GM19239 (cell line): ENCODE measurements around the gene LY6G6C.

Source experiments
- DNase-seq: peaks from one replicate; pipeline ENCODE4 v3.0.0; 2011; ENCODE audit warnings: low spot score; ENCODE audit not compliant: insufficient read length
- FAIRE-seq: peaks from 2 replicates; lab custom pipeline; 2011; peaks lifted over from hg19 to GRCh38; lab: Jason Lieb, UNC

LY6G6C gene

GRCh38 chr6:31721351-31722020, at the start of gene LY6G6C:
LY6G6C (minus strand) TSS chr6:31721746; CDS start chr6:31721679, 67 bp downstream.
- DNase-seq (no peak), FAIRE-seq (no peak)

DNA sequence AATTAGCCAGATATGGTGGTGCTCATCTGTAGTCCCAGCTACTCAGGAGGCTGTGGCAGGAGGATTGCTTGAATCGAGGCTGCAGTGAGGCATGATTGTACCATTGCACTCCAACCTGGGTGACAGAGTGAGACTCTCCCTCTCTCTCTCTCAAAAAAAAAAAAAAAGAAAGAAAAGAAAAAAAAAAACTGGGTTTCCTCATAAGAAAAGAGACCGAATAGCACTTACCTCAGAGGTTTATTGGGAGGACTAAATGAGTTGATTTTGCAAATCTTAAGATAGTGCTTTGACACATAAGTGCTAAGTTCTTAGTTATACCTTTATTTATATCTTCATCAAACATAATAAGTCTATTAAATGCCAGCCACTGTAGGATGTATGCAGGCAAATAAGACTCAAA, 49.3 kb upstream of the LY6G6C start:
- no peak for DNase-seq
- FAIRE-seq: no peak

- DNase-seq: peak; percentile 85
These were observed 48.3 kb upstream of the LY6G6C start for GRCh38 chr6:31769684-31770371.

GRCh38 chr6:31768363-31769257, 47.1 kb upstream of the LY6G6C start:
- no peak for FAIRE-seq
- DNase-seq: no peak

More at GRCh38 chr6:31769684-31770371, 48.3 kb upstream of the LY6G6C start:
- FAIRE-seq: peak; percentile 62

- FAIRE-seq (no peak), DNase-seq (no peak)
These were observed 45.6 kb upstream of the LY6G6C start for GRCh38 chr6:31767096-31767645.

DNA sequence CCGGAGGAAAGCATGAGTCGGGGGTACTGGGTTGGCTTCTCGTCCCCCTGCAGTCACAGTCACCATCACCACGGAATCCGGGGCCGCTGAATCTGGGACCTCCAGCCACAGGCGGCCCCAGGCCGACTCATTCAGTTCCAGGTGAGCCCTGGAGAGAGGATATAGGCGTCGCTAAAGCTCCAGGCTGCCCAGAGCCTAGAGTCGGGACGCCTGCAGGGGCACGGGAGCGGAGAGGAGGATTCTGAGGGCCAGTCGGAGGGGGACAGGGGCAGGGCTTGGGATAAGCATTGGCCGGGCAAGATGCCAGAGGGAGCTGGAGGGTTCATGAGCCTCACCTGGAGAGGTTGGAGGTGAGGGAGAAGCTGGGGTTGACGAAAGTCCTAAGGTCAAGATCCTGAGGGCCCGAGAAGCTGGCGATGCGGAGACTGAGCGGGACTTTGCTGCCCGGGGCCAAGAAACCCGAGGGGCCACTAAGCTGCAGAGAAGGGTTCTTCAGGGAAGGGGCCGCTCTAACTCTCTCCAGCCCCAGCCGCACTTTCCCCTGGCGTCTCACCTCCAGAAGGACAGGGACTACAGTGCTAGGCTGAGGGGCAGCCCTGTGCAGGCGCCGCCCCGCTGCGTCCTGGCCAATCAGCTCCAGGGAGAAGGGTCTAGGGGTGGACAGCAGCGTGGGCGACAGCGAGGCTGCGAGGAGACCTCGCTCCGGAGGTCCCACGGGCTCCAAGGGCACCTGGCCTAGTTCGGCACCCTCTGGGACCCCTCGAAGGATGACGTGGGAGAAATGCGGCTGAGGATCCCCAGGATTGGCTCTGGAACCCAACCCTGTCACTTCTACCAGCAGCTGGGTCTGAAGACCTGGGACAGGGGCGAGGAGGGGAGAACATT, 44.6 kb upstream of the LY6G6C start:
- DNase-seq: no peak
- FAIRE-seq: no peak

GRCh38 chr6:31765559-31765909, 44.0 kb upstream of the LY6G6C start:
- no peak for FAIRE-seq
- no peak for DNase-seq

GRCh38 chr6:31764198-31764597, 42.7 kb upstream of the LY6G6C start:
- FAIRE-seq (no peak), DNase-seq (no peak)

- DNase-seq: no peak
- no peak for FAIRE-seq
These were observed 42.0 kb upstream of the LY6G6C start for GRCh38 chr6:31763619-31763940.

- FAIRE-seq (no peak), DNase-seq (no peak)
These were observed 41.5 kb upstream of the LY6G6C start for GRCh38 chr6:31762878-31763618.

- DNase-seq (no peak), FAIRE-seq (no peak)
These were observed 40.8 kb upstream of the LY6G6C start, which contains the start of gene SAPCD1 for GRCh38 chr6:31762356-31762755. SAPCD1 (plus strand) TSS chr6:31762656; CDS start chr6:31763055, 399 bp downstream.

GRCh38 chr6:31761343-31761742, 39.8 kb upstream of the LY6G6C start:
- no peak for FAIRE-seq
- DNase-seq: no peak

DNA sequence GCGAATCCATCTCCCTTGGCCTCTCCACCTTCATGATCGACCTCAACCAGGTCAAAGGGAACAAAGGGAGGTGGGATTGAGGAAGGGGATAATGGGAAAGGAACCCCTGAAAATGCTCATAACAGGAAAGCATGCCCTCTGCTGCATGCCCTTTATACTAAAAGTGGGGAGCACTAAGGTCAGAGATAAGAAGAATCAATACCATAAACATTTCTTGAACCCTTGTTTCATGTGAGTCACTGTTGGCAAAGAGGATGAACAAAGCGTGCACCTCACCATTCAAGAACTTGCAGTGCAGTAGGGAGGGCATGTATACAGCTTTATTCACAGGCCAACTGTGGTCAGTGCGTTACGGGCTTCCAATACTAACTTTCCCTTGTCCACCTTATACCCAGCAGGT, 39.2 kb upstream of the LY6G6C start:
- no peak for FAIRE-seq
- DNase-seq: no peak

- DNase-seq: no peak
- no peak for FAIRE-seq
These were observed 36.7 kb upstream of the LY6G6C start for GRCh38 chr6:31758281-31758680.

DNA sequence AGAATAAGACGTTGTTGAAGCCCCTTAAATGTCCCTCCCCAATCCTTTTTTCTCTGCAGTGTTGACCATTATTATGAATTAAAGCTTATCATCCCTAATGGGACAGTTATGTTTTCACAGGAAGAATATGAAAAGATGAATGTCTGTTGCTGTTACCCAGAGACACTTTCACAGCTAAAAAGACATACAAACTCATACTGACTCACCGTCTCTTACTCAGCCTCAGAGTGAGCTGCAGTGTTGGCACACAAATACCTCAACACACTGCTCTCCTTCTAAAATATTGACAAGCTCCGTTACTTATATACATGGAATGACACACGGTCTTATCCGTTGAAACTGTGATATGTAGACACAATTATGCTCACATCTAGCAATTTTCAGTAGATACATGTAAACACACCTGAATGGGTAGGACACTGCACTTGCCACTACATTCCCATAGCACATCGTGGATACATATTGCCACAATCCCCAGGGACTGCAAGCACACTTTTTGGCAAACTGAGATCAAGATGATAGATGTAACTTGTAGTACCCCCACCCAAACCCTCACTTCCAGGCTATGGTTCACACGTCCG, 31.3 kb upstream of the LY6G6C start:
- FAIRE-seq (no peak), DNase-seq (no peak)

DNA sequence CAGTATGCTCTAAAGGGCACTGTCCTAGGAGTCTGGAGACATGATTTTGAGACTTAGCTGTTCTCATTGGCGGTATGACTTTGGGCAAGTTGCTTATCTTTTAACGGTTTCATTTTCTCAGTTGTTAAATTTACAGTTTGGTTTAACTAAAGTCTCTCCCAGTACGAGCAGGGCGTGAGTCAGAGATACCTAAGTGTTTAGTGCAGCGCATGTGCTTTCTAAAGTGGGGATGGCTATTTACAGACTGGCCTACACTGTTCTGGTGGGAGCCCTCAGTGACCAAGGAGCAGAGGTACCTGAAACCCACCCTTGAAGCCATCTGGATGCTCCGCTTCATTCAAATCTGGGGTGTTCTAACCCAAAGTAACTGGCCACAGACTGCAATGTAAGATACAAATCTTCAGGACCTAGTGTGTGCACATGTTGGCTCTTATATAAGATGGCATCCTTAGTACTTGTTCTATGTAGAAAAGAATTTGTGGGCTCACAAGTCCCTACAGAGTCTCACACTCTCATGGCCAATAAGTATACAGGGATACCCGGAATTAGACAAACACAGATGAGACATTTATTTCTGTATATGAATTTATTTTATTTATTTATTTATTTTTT, 29.0 kb upstream of the LY6G6C start:
- no peak for FAIRE-seq
- DNase-seq: no peak

DNA sequence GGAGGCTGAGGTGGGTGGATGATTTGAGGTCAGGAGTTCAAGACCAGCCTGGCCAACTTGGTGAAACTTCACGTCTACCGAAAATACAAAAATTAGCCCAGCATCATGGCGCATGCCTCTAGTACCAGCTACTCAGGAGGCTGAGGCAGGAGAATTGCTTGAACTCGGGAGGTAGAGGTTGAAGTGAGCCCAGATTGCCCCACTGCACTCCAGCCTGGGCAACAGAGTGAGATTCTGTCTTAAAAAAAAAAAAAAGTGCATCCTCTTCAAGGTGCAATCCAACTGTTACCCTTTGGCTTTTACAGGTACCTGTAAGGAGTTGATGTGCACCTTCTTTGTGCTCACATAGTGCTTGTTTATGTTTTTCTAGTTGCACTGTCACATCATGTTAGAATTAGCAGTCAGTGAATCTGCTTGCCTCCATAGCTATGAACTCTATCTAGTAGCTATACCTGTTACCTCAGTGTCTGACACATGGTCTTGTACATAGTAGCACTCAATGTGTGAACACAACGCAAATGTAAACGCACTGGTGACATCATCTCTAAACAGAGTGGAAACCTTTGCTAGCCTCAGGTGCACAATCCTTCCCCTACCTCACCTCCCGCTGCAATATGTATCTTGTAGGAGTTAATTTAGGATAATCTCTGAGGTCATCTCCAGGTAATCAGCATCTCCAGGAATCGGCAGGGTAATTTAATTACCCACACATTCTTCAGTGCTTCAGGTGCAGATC, 27.9 kb upstream of the LY6G6C start:
- FAIRE-seq (no peak), DNase-seq (no peak)

- DNase-seq (no peak), FAIRE-seq (no peak)
These were observed 22.9 kb upstream of the LY6G6C start for GRCh38 chr6:31744422-31744821.
